BLaER1 (cell line): ENCODE measurements around the gene DDA1.

Experiments
- H3K27ac ChIP-seq: shearing (Covaris generic); formaldehyde crosslinking; 2 replicates; pipeline ENCODE4 v1.8.1; 2022
- H3K27me3 ChIP-seq: shearing (Covaris generic); formaldehyde crosslinking; 2 replicates; pipeline ENCODE4 v1.8.1; 2022
- H3K36me3 ChIP-seq: shearing (Covaris generic); formaldehyde crosslinking; 2 replicates; pipeline ENCODE4 v1.8.1; 2022
- H3K4me1 ChIP-seq: shearing (Covaris generic); formaldehyde crosslinking; 2 replicates; pipeline ENCODE4 v1.8.1; 2022
- H3K4me2 ChIP-seq: shearing (Covaris generic); formaldehyde crosslinking; 2 replicates; pipeline ENCODE4 v1.8.1; 2022
- H3K4me3 ChIP-seq: shearing (Covaris generic); formaldehyde crosslinking; 2 replicates; pipeline ENCODE4 v1.8.1; 2022
- H3K9ac ChIP-seq: shearing (Covaris generic); formaldehyde crosslinking; 2 replicates; pipeline ENCODE4 v1.8.1; 2022
- H3K9me3 ChIP-seq: shearing (Covaris generic); formaldehyde crosslinking; 2 replicates; pipeline ENCODE4 v1.8.1; 2022
- H4K20me1 ChIP-seq: shearing (Covaris generic); formaldehyde crosslinking; 2 replicates; pipeline ENCODE4 v1.8.1; 2022
- Cebpa-rat ChIP-seq: shearing (Covaris generic); IDR thresholded peaks from 2 replicates; pipeline ENCODE4 v1.8.1; 2022

DDA1 gene

DNA sequence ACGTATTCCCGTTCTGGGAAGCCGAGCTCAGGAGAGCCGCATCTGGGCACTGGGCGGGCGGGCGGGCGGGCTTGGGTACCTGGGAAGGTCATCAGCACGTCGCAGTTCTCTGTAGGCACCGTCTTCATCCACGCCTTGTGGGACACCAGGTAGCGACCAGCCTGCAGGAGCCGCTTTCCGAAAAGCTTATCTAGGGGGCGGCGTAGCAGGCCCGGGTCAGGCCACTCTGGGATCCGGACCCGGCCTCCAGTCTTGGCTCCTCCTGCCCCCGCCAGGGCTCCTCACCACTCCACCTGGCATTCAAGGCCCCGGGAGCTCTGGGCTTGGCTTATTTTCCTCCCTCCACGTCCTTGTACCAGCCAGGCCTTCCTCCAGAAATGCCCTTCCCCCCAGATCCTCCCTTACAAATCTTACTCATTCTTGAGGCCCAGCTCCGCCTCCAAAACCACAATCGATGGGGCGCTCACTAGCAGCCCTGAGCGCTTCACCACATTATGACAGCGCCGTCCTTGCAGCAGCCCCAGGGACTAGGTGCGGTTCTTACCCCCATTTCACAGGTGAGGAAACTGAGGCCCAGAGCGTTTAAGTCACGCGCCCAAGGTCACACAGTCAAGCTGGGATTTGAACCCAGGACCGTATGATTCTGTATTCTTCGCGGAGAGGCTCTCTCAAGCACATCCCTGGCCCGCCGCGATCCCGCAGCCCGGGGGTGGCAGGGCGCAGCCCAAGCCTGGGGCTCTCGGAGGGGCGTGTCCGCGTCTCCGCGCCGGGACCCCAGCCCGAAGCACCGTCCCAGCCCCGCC is 24.4 kb downstream of the DDA1 start:
- Histone ChIP-seq H3K4me2 (peak overlapping the region; percentile 94), H3K9ac (peak overlapping the region; percentile 87), H3K27me3 (peaks cover 21% of the 10 kb centered on the region), H3K4me1 (peaks cover 62% of the 10 kb centered on the region), H3K4me3 (peak overlapping the region; percentile 91), H3K27ac (peak overlapping the region; percentile 86), H3K36me3 (peaks cover 23% of the 10 kb centered on the region), H4K20me1 (peaks cover 10% of the 10 kb centered on the region; the same call in 1 of the 2 replicates), H3K9me3 (peaks cover 4% of the 10 kb centered on the region; the same call in 1 of the 2 replicates)
- TF ChIP-seq Cebpa-rat: no peak

DNA sequence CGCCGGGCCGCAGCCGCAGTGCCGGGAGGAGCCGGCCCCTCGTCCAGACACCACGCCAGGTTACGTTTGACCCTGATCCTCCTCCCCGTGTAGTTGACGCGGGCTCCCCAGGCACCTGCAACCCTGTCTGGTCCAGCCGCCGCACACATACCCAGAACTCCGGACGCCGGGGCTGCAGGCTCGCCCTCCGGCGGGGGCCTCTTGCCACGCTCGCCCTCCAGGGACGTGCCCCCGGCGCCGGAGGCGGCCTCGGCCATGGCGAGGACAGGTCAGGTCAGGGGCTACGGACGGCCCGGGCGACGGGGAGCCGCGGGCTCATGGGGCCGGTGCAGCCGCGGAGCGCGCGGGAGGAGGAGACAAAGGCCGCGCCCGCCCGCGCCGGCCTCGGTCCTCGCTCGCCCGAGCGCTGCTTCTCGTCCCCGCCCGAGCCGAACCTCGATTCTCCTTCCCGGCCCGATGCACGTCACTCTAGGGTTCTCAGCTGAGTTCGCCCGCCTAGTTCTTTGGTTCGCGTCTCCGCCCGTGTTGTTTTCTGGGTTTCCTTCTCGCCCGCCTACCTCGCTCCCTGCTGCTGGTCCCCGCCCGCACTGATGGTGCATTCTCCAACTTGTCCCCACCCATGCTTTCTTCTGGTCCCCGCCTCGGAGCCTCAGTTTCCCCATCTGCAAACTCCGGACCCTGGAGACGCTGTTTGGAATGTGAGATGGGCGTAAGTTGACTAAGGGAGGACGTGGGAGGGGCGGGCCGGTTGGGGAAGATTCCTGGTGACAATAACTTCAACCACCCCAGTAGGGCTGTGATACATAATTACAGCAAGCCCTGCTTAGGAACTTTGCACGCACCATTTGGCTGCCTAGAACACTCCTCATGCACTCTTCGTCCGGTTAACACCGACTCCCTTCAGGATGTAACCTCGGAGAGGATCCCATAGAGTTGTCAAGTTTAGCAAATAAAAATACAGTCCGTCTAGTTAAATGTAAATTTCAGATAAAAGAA is 25.3 kb downstream of the DDA1 start, which contains the start of gene ANO8:
TSS of gene ANO8 (minus strand) at position 442 of the 996 bp plus-strand sequence. CDS start at position 257, 185 bp downstream.
- Histone ChIP-seq H3K27ac (peak within 1 kb of the TSS; percentile 86), H3K4me1 (peaks cover 55% of the 10 kb centered on the region)

DNA sequence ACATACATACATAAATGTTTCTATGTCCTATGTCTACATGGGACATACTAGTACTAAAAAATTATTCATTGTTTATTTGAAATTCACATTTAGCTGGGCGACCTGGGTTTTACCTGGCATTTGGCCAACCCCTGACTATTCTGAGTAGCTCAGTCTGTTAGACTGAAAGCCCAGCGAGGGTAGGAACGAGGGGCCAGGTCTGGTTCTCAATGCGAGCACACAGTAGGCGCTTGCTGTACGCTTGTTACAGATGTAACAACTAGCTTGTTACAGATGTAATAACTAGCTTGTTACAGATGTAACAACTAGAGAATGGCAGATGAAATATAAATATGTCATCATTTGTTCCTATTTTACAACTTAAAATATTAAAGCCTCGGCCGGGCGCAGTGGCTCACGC is 26.2 kb downstream of the DDA1 start:
- Histone ChIP-seq H3K9me3 (peaks cover 4% of the 10 kb centered on the region; the same call in 1 of the 2 replicates), H3K4me1 (peaks cover 46% of the 10 kb centered on the region), H4K20me1 (no peaks in the 10 kb centered on the region), H3K27me3 (peaks cover 4% of the 10 kb centered on the region; the same call in 1 of the 2 replicates), H3K36me3 (peaks cover 25% of the 10 kb centered on the region), H3K27ac (no peak overlapping the region), H3K9ac (no peak overlapping the region), H3K4me3 (no peak overlapping the region), H3K4me2 (peak overlapping the region; percentile 94)
- no peak for TF ChIP-seq Cebpa-rat

More for the DNA sequence above, 25.3 kb downstream of the DDA1 start, which contains the start of gene ANO8:
- Histone ChIP-seq H3K9me3 (peaks cover 4% of the 10 kb centered on the region; the same call in 1 of the 2 replicates), H3K4me2 (peak within 1 kb of the TSS; percentile 94), H3K36me3 (peaks cover 29% of the 10 kb centered on the region), H3K4me3 (peak within 1 kb of the TSS; percentile 91), H3K27me3 (peaks cover 12% of the 10 kb centered on the region; the same call in 1 of the 2 replicates), H3K9ac (peak within 1 kb of the TSS; percentile 87), H4K20me1 (peaks cover 8% of the 10 kb centered on the region; the same call in 1 of the 2 replicates)
- no peak for TF ChIP-seq Cebpa-rat

DNA sequence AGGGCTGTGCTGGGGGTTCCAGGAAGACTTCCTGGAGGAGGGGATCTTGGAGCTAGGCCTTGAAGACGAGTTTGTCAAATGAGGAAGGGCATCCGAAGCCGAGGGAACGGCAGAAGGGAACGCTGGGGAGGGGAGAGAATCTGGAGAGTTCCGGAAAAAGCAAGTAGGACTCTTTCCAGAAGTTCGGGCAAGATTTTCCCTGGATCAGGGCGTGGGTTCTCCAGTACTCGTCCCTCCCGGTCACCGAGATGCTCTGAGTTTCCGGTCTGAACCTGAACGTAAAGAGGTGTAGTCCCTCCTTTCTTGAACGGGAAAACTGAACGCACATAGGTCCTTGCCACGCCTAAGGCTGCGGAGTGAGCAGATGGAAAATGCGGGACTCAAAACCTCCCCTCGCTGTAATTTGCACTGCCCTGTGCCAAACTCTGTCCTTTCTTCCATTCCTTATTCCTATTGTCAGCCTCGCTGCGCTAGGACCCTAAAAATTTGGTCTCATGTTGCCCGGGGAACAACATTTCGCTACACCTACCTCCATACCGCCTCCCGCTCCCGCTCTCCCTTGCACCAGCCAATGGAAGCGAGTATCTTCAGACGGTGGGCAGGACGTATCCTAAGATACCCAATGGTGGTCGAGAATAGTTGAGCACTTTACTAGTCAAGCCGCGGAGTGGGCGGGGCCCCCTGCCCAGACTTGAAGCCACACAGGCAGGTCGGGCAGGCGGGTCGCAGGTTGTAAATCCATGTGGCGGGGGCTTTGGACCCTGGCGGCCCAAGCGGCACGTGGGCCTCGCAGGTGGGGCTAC is 27.7 kb downstream of the DDA1 start, which contains the start of gene GTPBP3:
TSS of gene GTPBP3 (plus strand) at position 682 of the 803 bp plus-strand sequence. CDS start at position 741, 59 bp downstream.
- peak within 1 kb of the TSS; percentile 99 for H3K4me2 ChIP-seq
- peaks cover 40% of the 10 kb centered on the region for H3K4me1 ChIP-seq
- peak within 1 kb of the TSS; percentile 84 for H3K27ac ChIP-seq
- H3K9ac ChIP-seq: peak within 1 kb of the TSS; percentile 87
- H3K4me3 ChIP-seq: peak within 1 kb of the TSS; percentile 75
- peaks cover 29% of the 10 kb centered on the region for H3K36me3 ChIP-seq
- H3K27me3 ChIP-seq: no peaks in the 10 kb centered on the region
- no peak for TF ChIP-seq Cebpa-rat
- peaks cover 4% of the 10 kb centered on the region; the same call in 1 of the 2 replicates for H3K9me3 ChIP-seq
- H4K20me1 ChIP-seq: no peaks in the 10 kb centered on the region

GRCh38 chr19:17337675-17338432 is 28.5 kb downstream of the DDA1 start:
- H4K20me1 ChIP-seq: no peaks in the 10 kb centered on the region
- peak overlapping the region; percentile 87 for H3K9ac ChIP-seq
- H3K9me3 ChIP-seq: peaks cover 1% of the 10 kb centered on the region; the same call in 1 of the 2 replicates
- H3K4me3 ChIP-seq: peak overlapping the region; percentile 75
- peaks cover 38% of the 10 kb centered on the region for H3K4me1 ChIP-seq
- peak overlapping the region; percentile 99 for H3K4me2 ChIP-seq
- peaks cover 33% of the 10 kb centered on the region for H3K36me3 ChIP-seq
- peak overlapping the region; percentile 84 for H3K27ac ChIP-seq
- no peak for TF ChIP-seq Cebpa-rat
- no peaks in the 10 kb centered on the region for H3K27me3 ChIP-seq

- Histone ChIP-seq H3K9ac (peak overlapping the region; percentile 87), H3K36me3 (peaks cover 36% of the 10 kb centered on the region), H3K4me2 (peak overlapping the region; percentile 99), H3K4me1 (peaks cover 34% of the 10 kb centered on the region), H4K20me1 (no peaks in the 10 kb centered on the region), H3K4me3 (peak overlapping the region; percentile 75), H3K27ac (peak overlapping the region; percentile 84), H3K27me3 (no peaks in the 10 kb centered on the region), H3K9me3 (no peaks in the 10 kb centered on the region)
- no peak for TF ChIP-seq Cebpa-rat
Measured at GRCh38 chr19:17338433-17339078, 29.2 kb downstream of the DDA1 start.

DNA sequence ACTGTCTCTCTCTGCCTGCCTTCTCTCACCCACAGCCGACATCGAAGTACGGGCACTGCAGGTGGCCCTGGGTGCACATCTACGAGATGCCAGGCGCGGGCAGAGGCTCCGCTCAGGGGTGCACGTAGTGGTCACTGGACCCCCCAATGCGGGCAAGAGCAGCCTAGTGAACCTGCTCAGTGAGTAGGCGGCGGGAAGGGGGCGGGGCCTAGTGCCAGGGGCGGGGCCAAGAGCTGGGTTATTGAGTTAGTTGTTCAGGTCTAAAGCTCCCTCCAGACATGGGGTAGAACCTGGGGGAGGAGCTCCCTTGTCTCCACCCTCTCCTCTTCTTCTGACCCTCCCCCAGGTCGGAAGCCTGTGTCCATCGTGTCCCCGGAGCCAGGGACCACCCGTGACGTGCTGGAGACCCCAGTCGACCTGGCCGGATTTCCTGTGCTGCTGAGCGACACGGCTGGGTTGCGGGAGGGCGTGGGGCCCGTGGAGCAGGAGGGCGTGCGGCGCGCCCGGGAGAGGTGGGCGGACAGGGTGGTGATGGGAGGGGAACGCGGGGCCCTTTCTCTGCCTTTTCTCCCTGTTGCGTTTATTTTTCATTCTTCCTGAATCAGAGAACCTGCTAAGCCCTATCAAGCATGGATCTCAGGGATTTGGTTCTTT is 29.9 kb downstream of the DDA1 start:
- no peak overlapping the region for H3K27ac ChIP-seq
- TF ChIP-seq Cebpa-rat: no peak
- peaks cover 28% of the 10 kb centered on the region for H3K4me1 ChIP-seq
- H3K4me2 ChIP-seq: peak overlapping the region; percentile 99; the same call in 1 of the 2 replicates
- no peak overlapping the region for H3K9ac ChIP-seq
- H3K36me3 ChIP-seq: peaks cover 43% of the 10 kb centered on the region
- no peaks in the 10 kb centered on the region for H3K9me3 ChIP-seq
- H4K20me1 ChIP-seq: no peaks in the 10 kb centered on the region
- H3K4me3 ChIP-seq: no peak overlapping the region; the same call in 1 of the 2 replicates
- no peaks in the 10 kb centered on the region for H3K27me3 ChIP-seq
